Posterior vena cava (tissue), 2 donors: Measurements from ENCODE around the gene EIF4A3. TPM values are rescaled to one million over a fixed set of nuclear protein-coding genes. Genes with fewer than 3 reads are reported as not detected.
"Not testable (repeated sequence)": the region's sequence is repeated elsewhere in the genome, so short reads cannot be mapped to it uniquely, and the experiment has no call there.

ENCODE experiments used
- DNase-seq: peaks from one replicate; pipeline ENCODE4 v3.0.0-alpha.2; 2020; ENCODE audit warnings: low spot score
- intact Hi-C, 2 donors: fragments of 100-400 bp; cut with DNase I; formaldehyde crosslinking; loops; one replicate each; pipeline versions ENCODE4 v1.14.1 to v1.14.2; 2022 to 2023
- microRNA-seq, 2 donors: library from miRNA; unstranded; fragments of <30 nt; microRNA quantifications; one replicate each; pipeline ENCODE4 v1.2.0, GENCODE V29; 2020 to 2021; ENCODE audit warnings: borderline microRNAs expressed in 2 of 2
- total RNA-seq, 2 donors: library from RNA; stranded (reverse); fragmentation: NEBNext Ultra II Directional; extraction: Animal tissue kit (Norgen Biotek cat#: 25700); gene quantifications; one replicate each; pipeline ENCODE4 v1.2.1, GENCODE V29; 2021
- donor health status: DM: yes; HTN: yes; CAD: no.
- donor health status: DM: yes; HTN: yes; CAD: no.

EIF4A3 gene
- total RNA-seq, 2 donors from 2014 or later, result 48.8 to 50.5 TPM

DNA sequence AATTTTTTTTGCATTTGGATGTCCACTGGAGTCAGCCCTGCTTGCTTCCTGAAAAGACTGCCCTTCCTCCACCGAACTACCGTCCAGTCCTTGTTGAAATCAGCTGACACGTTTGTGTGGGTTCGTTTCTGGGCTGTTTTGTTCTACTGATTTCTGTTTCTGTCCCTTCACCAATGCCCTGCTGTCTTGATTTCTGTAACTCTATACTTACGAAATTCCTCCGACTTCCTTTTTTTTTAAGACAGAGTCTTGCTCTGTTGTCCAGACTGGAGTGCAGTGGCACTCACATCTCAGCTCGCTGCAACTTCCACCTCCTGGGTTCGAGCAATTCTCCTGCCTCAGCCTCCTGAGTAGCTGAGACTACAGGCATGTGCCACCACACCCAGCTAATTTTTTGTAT lies 54.0 kb downstream of the EIF4A3 start:
- DNase-seq, result no peak
- intact Hi-C loops, result no loop called here

DNA sequence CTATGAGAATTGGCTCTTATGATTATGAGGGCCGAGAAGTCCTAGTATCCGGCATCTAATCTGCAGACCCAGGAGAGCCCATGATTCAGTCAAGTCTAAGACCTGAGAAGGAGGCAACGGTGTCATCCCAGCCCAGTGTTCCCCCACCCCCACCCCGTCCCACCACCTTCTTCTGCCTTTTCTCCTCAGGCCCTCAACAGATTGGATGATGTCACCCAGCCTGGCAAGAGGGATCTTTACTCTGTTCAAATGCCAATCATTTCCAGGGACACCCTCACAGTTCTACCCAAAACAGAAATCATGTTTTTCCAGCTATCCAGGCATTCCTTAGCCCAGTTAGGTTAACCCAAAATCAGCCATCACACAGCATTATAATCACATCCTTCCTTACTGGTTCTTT lies 55.6 kb downstream of the EIF4A3 start:
- intact Hi-C loops, result no loop called here
- no peak for DNase-seq

DNA sequence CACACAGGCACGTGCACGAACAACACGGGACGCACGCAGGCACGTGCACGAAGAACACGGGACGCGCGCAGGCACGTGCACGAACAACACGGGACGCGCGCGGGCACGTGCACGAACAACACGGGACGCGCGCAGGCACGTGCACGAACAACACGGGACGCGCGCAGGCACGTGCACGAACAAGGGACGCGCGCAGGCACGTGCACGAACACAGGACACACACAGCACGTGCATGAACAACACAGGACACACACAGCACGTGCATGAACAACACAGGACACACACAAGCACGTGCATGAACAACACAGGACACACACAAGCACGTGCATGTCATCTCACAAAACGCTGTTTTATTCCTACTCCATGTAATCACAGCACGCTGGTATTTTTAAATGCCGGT lies 56.8 kb downstream of the EIF4A3 start:
- intact Hi-C loops, DNase-seq: not testable (repeated sequence)

DNA sequence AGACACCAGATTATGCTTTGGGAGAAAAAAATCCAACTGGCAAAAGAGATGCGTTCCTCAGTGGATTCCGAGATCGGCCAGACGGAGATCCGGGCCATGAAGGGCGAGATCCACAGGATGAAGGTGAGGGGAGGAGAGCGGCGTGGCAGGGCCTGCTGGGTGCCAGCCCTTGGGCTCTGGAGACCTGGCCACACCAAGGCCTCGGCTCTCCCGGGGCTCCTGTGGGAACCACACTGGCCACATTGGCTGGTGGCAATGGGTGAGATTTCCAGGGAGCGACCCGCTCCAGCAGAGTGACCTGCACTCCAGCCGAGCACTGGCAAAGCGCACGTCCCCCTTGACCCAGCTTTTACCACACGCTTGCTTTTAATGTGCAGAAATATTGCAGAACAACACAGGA lies 57.2 kb downstream of the EIF4A3 start:
- intact Hi-C loops, result no loop called here

GRCh38 chr17:80087346-80088265 lies 59.3 kb downstream of the EIF4A3 start:
- intact Hi-C loops, result no loop called here
- DNase-seq, result no peak

More for the DNA sequence above, 57.2 kb downstream of the EIF4A3 start:
- DNase-seq, result no peak

DNA sequence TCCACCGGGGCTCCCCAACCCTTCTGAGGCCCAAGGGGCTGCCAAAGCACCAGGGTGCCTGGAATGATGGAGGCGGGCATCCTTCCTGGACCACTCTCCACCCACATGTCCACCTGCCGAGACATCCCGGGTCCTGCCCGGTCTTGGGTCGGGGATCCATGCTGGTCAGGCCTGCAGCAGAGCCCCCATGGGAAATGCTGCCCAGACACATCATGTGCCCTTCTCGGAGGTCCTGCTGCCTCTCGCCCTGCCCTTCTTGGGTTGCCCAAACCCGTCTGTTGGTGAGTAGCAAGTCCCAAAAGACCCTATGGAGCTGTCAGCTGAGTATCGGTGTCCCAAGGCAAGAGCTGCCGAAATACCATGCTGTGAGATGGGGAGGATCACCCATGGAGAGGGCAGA lies 60.3 kb downstream of the EIF4A3 start:
- DNase-seq, result no peak
- intact Hi-C loops, result no loop called here

GRCh38 chr17:80086081-80086480 lies 60.8 kb downstream of the EIF4A3 start:
- no peak for DNase-seq
- intact Hi-C loops, result no loop called here

- intact Hi-C loops, result no loop called here
- DNase-seq, result no peak
Measured at GRCh38 chr17:80084773-80085172, 62.2 kb downstream of the EIF4A3 start.

Small RNA genes lying within 50 kb of the gene (microRNA-seq; reads per million reads assigned to microRNA genes)
- 0 reads per million in 2 donors for gene MIR1268B

Other genes with a start within 250 kb of the EIF4A3 start
- gene TBC1D16, start 111.3 kb downstream of the EIF4A3 start, total RNA-seq, result 10 to 100 TPM; 38.9 to 57.9 TPM
- 10 to 100 TPM in 1 of 2 donors, 1 to 10 TPM in 1; 6.2 to 10.4 TPM for gene CCDC40, start 110.5 kb downstream of the EIF4A3 start, total RNA-seq
- gene GAA, start 45.5 kb downstream of the EIF4A3 start, total RNA-seq, result 10 to 100 TPM; 38.7 to 42.8 TPM
- gene CARD14, start 22.9 kb upstream of the EIF4A3 start, total RNA-seq, result under 1 TPM in 1 of 2 donors, not detected in 1; 0.24 TPM
- 10 to 100 TPM; 34.0 to 38.8 TPM for gene SGSH, start 73.2 kb upstream of the EIF4A3 start, total RNA-seq
- gene SLC26A11, start 73.3 kb upstream of the EIF4A3 start, total RNA-seq, result 10 to 100 TPM; 10.0 to 11.9 TPM
- gene RNF213, start 113.7 kb upstream of the EIF4A3 start, total RNA-seq, result 10 to 100 TPM; 98.8 to 99.3 TPM